Endothelial cell of umbilical vein (primary cell): Measurements from ENCODE around the gene SH3GL1. TPM values are rescaled to one million over a fixed set of nuclear protein-coding genes. Genes with fewer than 3 reads are reported as not detected.

Experiments used
- BruUV-seq: library from RNA; stranded (reverse); fragments of 400-500 nt; replicated peaks from 2 replicates; lab custom pipeline; 2021; lab: Mats Ljungman, UMichigan
- CTCF ChIA-PET: fragments of 300-600, 350-600 bp; sonication (Branson Sonifier 250); formaldehyde crosslinking; loops from one replicate; lab custom pipeline; 2021; ENCODE audit warnings: antibody characterized with exemption, inconsistent platforms; lab: Charles Lee
- POLR2A ChIA-PET: fragments of 300-600, 350-600 bp; sonication (Branson Sonifier 250); formaldehyde crosslinking; loops from one replicate; lab custom pipeline; 2021; ENCODE audit warnings: antibody characterized with exemption, inconsistent platforms; lab: Charles Lee
- DNase-seq: peaks from one replicate; pipeline ENCODE4 v3.0.0-alpha.2; 2011; ENCODE audit warnings: low read depth, low spot score
- FAIRE-seq: peaks from 2 replicates; lab custom pipeline; 2011; peaks lifted over from hg19 to GRCh38; lab: Jason Lieb, UNC
- H2AFZ ChIP-seq: 2 replicates; pipeline ENCODE4 v1.6.0; 2012; ENCODE audit warnings: low read depth, low read length, control low read depth, inconsistent platforms
- H3K27ac ChIP-seq: 2 replicates; pipeline ENCODE4 v1.5.1; 2011; ENCODE audit warnings: low read depth, mild to moderate bottlenecking, control low read depth, low read length, moderate library complexity; ENCODE audit not compliant: insufficient read depth
- H3K27me3 ChIP-seq, 2 experiments: 2 replicates each; pipeline versions ENCODE4 v1.6.0 to v1.6.1; 2011; ENCODE audit warnings: low read length in 2 of 2, mixed read lengths in 1 of 2; ENCODE audit not compliant: control insufficient read depth in 2 of 2, insufficient read depth in 2 of 2
- H3K36me3 ChIP-seq, 2 experiments: 2 replicates in 1 of 2; 3 replicates in 1 of 2; pipeline ENCODE4 v1.5.1; 2011; ENCODE audit warnings: low read length in 2 of 2, mild to moderate bottlenecking in 1 of 2, moderate library complexity in 1 of 2; ENCODE audit not compliant: control insufficient read depth in 2 of 2, insufficient read depth in 2 of 2; ENCODE audit errors: extremely low read depth in 1 of 2
- H3K4me1 ChIP-seq: 3 replicates; pipeline ENCODE4 v1.5.1; 2011; ENCODE audit warnings: mild to moderate bottlenecking, low read length; ENCODE audit not compliant: control insufficient read depth, insufficient read depth; ENCODE audit errors: extremely low read depth
- H3K4me2 ChIP-seq: 2 replicates; pipeline ENCODE4 v1.6.1; 2011; ENCODE audit warnings: low read length, control low read depth, mixed read lengths; ENCODE audit not compliant: insufficient read depth
- H3K4me3 ChIP-seq, 3 experiments: fragments of 200-600 bp in 1 of 3; sonication (generic), shearing (Covaris generic) in 1 of 3; replicated peaks in 1 of 3; 2 replicates each; pipeline ENCODE4 v1.5.1; 2011 to 2016; ENCODE audit warnings: control low read depth in 3 of 3, low read length in 3 of 3, mild to moderate bottlenecking in 2 of 3, inconsistent platforms in 1 of 3, low read depth in 1 of 3, moderate library complexity in 1 of 3; ENCODE audit not compliant: insufficient read depth in 1 of 3
- H3K79me2 ChIP-seq: 2 replicates; pipeline ENCODE4 v1.6.0; 2012; ENCODE audit warnings: low read length, inconsistent platforms; ENCODE audit not compliant: control insufficient read depth, insufficient read depth
- H3K9ac ChIP-seq: replicated peaks from 2 replicates; pipeline ENCODE3; 2011; ENCODE audit warnings: low read length, control low read depth; ENCODE audit not compliant: insufficient read depth; ENCODE audit errors: extremely low read depth
- H3K9me1 ChIP-seq: replicated peaks from 3 replicates; pipeline ENCODE4 v1.6.0; 2011; ENCODE audit warnings: mild to moderate bottlenecking, low read length; ENCODE audit not compliant: control insufficient read depth, insufficient read depth; ENCODE audit errors: extremely low read depth
- H3K9me3 ChIP-seq: replicated peaks from 2 replicates; pipeline ENCODE4 v1.5.1; 2012; ENCODE audit warnings: low read length, inconsistent platforms; ENCODE audit not compliant: control insufficient read depth, insufficient read depth
- H4K20me1 ChIP-seq: replicated peaks from 2 replicates; pipeline ENCODE3; 2011; ENCODE audit warnings: mild to moderate bottlenecking, low read length; ENCODE audit not compliant: control insufficient read depth, insufficient read depth; ENCODE audit errors: extremely low read depth
- CTCF ChIP-seq, 2 donors: IDR thresholded peaks; 1 replicate in 1 of 2; 2 replicates in 1 of 2; pipeline ENCODE4 v1.5.1; 2011; ENCODE audit warnings: low read length in 2 of 2, mild to moderate bottlenecking in 2 of 2, moderate library complexity in 2 of 2, control low read depth in 1 of 2, inconsistent platforms in 1 of 2, low read depth in 1 of 2; ENCODE audit not compliant: insufficient read depth in 1 of 2; ENCODE audit errors: extremely low read depth in 1 of 2
- EZH2 ChIP-seq: IDR thresholded peaks from 2 replicates; pipeline ENCODE4 v1.6.1; 2012; ENCODE audit warnings: borderline replicate concordance, low read depth, mild to moderate bottlenecking, moderate library complexity, low read length, inconsistent platforms; ENCODE audit not compliant: severe bottlenecking
- FOS ChIP-seq: IDR thresholded peaks from 2 replicates; pipeline ENCODE4 v1.6.1; 2011; ENCODE audit warnings: mild to moderate bottlenecking, low read length, moderate library complexity, borderline replicate concordance; ENCODE audit not compliant: insufficient read depth
- GATA2 ChIP-seq: IDR thresholded peaks from 2 replicates; pipeline ENCODE4 v1.7.0; 2011; ENCODE audit warnings: low read depth, mild to moderate bottlenecking, moderate library complexity, mixed read lengths, low read length; ENCODE audit not compliant: insufficient read length, insufficient read depth
- JUN ChIP-seq: IDR thresholded peaks from 2 replicates; pipeline ENCODE4 v1.6.1; 2011; ENCODE audit warnings: borderline replicate concordance, low read depth; ENCODE audit not compliant: insufficient read length, insufficient read depth
- MAX ChIP-seq: IDR thresholded peaks from 2 replicates; pipeline ENCODE4 v1.6.1; 2011; ENCODE audit not compliant: insufficient read depth, insufficient read length
- MYC ChIP-seq: IDR thresholded peaks from one replicate; pipeline ENCODE4 v1.6.1; 2011; ENCODE audit warnings: mild to moderate bottlenecking, low read depth, low read length
- POLR2A ChIP-seq: IDR thresholded peaks from 2 replicates; pipeline ENCODE4 v1.6.1; 2012; ENCODE audit warnings: low read depth, mild to moderate bottlenecking, control low read depth, low read length
- POLR2AphosphoS5 ChIP-seq: IDR thresholded peaks from 2 replicates; pipeline ENCODE4 v1.6.1; 2012; ENCODE audit warnings: low read depth, mild to moderate bottlenecking, control low read depth, low read length, moderate library complexity; ENCODE audit not compliant: insufficient read depth
- dilution Hi-C: fragments of 300-500 bp; cut with MboI; formaldehyde crosslinking; loops from one replicate; pipeline ENCODE4 v1.15.0; 2019; ENCODE audit warnings: low sequenced_read_pairs; ENCODE audit not compliant: extremely low pct_ligation_motif_present
- intact Hi-C: fragments of 100-400 bp; cut with micrococcal nuclease; formaldehyde crosslinking; loops from one replicate; pipeline ENCODE4 v1.10.0; 2022
- polyA plus RNA-seq, 4 experiments: library from polyadenylated mRNA; depleted of rRNA in 3 of 4; stranded (reverse) in 3 of 4; unstranded in 1 of 4; fragments of >200 nt; gene quantifications; 2 replicates each; pipeline versions ENCODE4 v1.2.1 to v1.2.3, GENCODE V29; 2011 to 2012; ENCODE audit warnings: missing spikeins in 1 of 4
- total RNA-seq: library from RNA; stranded (reverse); gene quantifications from 2 replicates; pipeline ENCODE4 v1.2.3, GENCODE V29; 2021

Gene SH3GL1
- total and polyA plus RNA-seq, 2 donors (not counting 3 experiments of a cell fraction or from before 2014, with no cell fraction given), result 143 to 145 TPM

- H3K27ac ChIP-seq, result no peak overlapping the region
- ChIA-PET CTCF (interaction anchor here (2.6 kb wide), 1 partner anchor 9 kb away, joined by 12 read pairs; no protein-coding TSS in a partner anchor), POLR2A (no interaction called here)
- no TSS peak for BruUV-seq
- no peaks in the 10 kb centered on the region for H3K9me1 ChIP-seq
- FAIRE-seq (no peak), DNase-seq (no peak)
- dilution Hi-C loops, result loop anchor here (10.0 kb wide), 1 partner anchor 53 kb away; no protein-coding TSS in a partner anchor
- no peaks in the 10 kb centered on the region for H3K27me3 ChIP-seq
- H3K79me2 ChIP-seq, result no peaks in the 10 kb centered on the region
- peaks cover 5 to 69% of the 10 kb centered on the region in 2 experiments for H3K36me3 ChIP-seq
- TF ChIP-seq POLR2A, result no peak
- TF ChIP-seq FOS, result no peak
- TF ChIP-seq JUN, result no peak
- no peak for TF ChIP-seq MYC
- no peak for TF ChIP-seq GATA2
- TF ChIP-seq POLR2AphosphoS5, result no peak
- TF ChIP-seq MAX, result no peak
- TF ChIP-seq EZH2, result no peak
- TF ChIP-seq CTCF (IDR thresholded peaks at IDR 0.05; ENCODE audit: extremely low read depth in 1 of 2, insufficient read depth in 1 of 2, low read depth in 1 of 2, low read length in 2 of 2), result no peak
- no peak overlapping the region for H2AFZ ChIP-seq
- intact Hi-C loops, result no loop called here
- H3K4me1 ChIP-seq, result no peaks in the 10 kb centered on the region
- H4K20me1 ChIP-seq, result no peaks in the 10 kb centered on the region
- no peak overlapping the region for H3K4me3 ChIP-seq
- no peaks in the 10 kb centered on the region for H3K9me3 ChIP-seq
- no peak overlapping the region for H3K9ac ChIP-seq
- no peak overlapping the region for H3K4me2 ChIP-seq
These were observed 38.9 kb downstream of the SH3GL1 start for GRCh38 chr19:4361152-4362046.
